Thoracic aorta (tissue), 2 donors: Measurements from ENCODE around the gene NAXE. TPM values are rescaled to one million over a fixed set of nuclear protein-coding genes. Genes with fewer than 3 reads are reported as not detected.

Experiments
- ATAC-seq: fragments of 150-250 bp; one replicate; pipeline ENCODE4 v1.8.0; 2017; ENCODE audit warnings: low read depth; ENCODE audit not compliant: insufficient number of reproducible peaks, low FRiP score
- DNase-seq: peaks from one replicate; pipeline ENCODE4 v3.0.0-alpha.2; 2020; ENCODE audit warnings: low spot score
- H3K27ac ChIP-seq, 2 donors: fragments of 200-600 bp; sonication (generic); 1 replicate in 1 of 2; 2 replicates in 1 of 2; pipeline ENCODE4 v1.5.1; 2016; ENCODE audit warnings: mild to moderate bottlenecking in 2 of 2, moderate library complexity in 2 of 2
- H3K27me3 ChIP-seq: fragments of 200-600 bp; sonication (generic); replicated peaks from 2 replicates; pipeline ENCODE4 v1.6.0; 2016; ENCODE audit warnings: mild to moderate bottlenecking; ENCODE audit not compliant: insufficient read depth
- H3K36me3 ChIP-seq: fragments of 200-600 bp; sonication (generic); one replicate; pipeline ENCODE4 v1.5.1; 2016
- H3K4me1 ChIP-seq, 2 donors: fragments of 200-600 bp; sonication (generic); 1 replicate in 1 of 2; 2 replicates in 1 of 2; pipeline versions ENCODE4 v1.5.1 to v1.6.0; 2016; ENCODE audit warnings: low read depth in 2 of 2, mild to moderate bottlenecking in 1 of 2; ENCODE audit not compliant: control insufficient read depth in 1 of 2
- H3K4me3 ChIP-seq: fragments of 200-600 bp; sonication (generic); 2 replicates; pipeline ENCODE4 v1.5.1; 2016; ENCODE audit warnings: mild to moderate bottlenecking
- H3K9me3 ChIP-seq: fragments of 200-600 bp; sonication (generic); 2 replicates; pipeline ENCODE4 v1.5.1; 2016
- CTCF ChIP-seq: fragments of 200-600 bp; sonication (generic); IDR thresholded peaks from one replicate; pipeline ENCODE4 v1.5.1; 2019; ENCODE audit warnings: antibody characterized with exemption
- total RNA-seq, 2 donors: library from RNA; depleted of rRNA; stranded (reverse); fragments of >200 nt; gene quantifications; one replicate each; pipeline versions ENCODE4 v1.1.0 to v1.2.3, GENCODE V29; 2016

Gene NAXE
- total RNA-seq, 2 donors from 2014 or later, result 38.3 to 66.5 TPM

- no peak for DNase-seq
- Histone ChIP-seq H3K27me3 (no peaks in the 10 kb centered on the region), H3K4me1 (peaks cover 4 to 15% of the 10 kb centered on the region in 2 donors), H3K27ac (no peak overlapping the region), H3K36me3 (no peaks in the 10 kb centered on the region), H3K9me3 (no peaks in the 10 kb centered on the region), H3K4me3 (no peak overlapping the region)
- no peak for ATAC-seq
- no peak for TF ChIP-seq CTCF
Observed at GRCh38 chr1:156589546-156589945, 2.0 kb upstream of the NAXE start.

- peak overlapping the region; percentile 37 to 86 for H3K27ac ChIP-seq
- peaks cover 4 to 15% of the 10 kb centered on the region in 2 donors for H3K4me1 ChIP-seq
- H3K36me3 ChIP-seq, result no peaks in the 10 kb centered on the region
- ATAC-seq (no peak), DNase-seq (no peak)
- no peaks in the 10 kb centered on the region for H3K9me3 ChIP-seq
- H3K27me3 ChIP-seq, result no peaks in the 10 kb centered on the region
- no peak for TF ChIP-seq CTCF
- H3K4me3 ChIP-seq, result peak overlapping the region; percentile 90
Observed at GRCh38 chr1:156590326-156591180, 1.0 kb upstream of the NAXE start.

DNA sequence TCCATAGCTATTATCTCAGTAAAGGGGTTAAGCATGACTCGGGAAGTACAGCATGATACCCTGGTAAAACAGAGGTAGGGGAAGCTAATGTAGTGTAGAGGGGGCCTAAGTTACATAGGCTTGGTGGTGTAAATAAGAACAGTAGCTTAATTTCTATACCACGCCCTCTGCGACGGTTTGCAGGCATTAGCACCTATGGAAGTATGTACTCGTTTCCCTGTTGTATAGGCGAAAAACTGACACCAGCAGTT, 470 bp upstream of the NAXE start:
- Histone ChIP-seq H3K4me1 (peaks cover 4 to 15% of the 10 kb centered on the region in 2 donors), H3K27me3 (no peaks in the 10 kb centered on the region), H3K27ac (peak overlapping the region; percentile 37 to 86), H3K9me3 (no peaks in the 10 kb centered on the region), H3K36me3 (peaks cover 3% of the 10 kb centered on the region), H3K4me3 (peak overlapping the region; percentile 90)
- no peak for DNase-seq
- ATAC-seq, result no peak
- TF ChIP-seq CTCF, result no peak

- no peak for TF ChIP-seq CTCF
- no peak for DNase-seq
- Histone ChIP-seq H3K4me1 (peaks cover 4 to 15% of the 10 kb centered on the region in 2 donors), H3K27ac (peak overlapping the region; percentile 60 to 86), H3K27me3 (no peaks in the 10 kb centered on the region), H3K9me3 (no peaks in the 10 kb centered on the region), H3K4me3 (peak overlapping the region; percentile 90), H3K36me3 (peaks cover 7% of the 10 kb centered on the region)
- no peak for ATAC-seq
Observed at GRCh38 chr1:156592158-156592909, 758 bp downstream of the NAXE start.

DNA sequence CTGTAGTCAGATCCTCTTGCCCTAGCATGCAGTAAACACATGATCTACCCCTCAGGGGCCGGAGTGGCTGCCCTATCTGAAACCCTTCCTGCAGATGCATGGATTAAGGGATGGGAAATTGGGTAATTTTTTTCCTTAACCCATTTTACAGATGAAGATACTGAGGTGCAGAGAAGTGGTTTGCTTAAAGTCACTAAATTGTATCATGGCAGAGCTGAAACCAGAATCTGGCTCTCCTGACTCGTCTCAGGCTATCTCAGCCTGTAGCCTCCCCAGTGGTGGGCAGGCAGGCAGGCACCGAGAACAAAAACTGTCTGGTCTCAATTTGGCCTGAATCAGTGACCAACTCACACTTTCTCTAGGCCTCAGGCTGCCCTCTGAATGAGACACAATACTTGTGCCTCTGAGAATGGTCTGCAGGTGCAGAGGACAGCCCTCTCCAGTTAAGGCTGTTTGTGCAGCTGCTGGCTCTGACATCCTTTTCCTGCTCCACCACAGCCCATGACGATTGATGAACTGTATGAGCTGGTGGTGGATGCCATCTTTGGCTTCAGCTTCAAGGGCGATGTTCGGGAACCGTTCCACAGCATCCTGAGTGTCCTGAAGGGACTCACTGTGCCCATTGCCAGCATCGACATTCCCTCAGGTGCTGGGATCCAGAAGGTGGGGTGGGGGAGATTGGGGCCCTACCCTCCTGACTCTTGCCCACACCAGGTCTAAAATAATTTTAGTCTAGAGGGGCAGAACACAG, 1.5 kb downstream of the NAXE start:
- peak overlapping the region in 1 of 2 donors; percentile 29 for H3K27ac ChIP-seq
- DNase-seq (no peak), ATAC-seq (no peak)
- H3K4me3 ChIP-seq, result no peak overlapping the region
- peaks cover 7% of the 10 kb centered on the region for H3K36me3 ChIP-seq
- H3K4me1 ChIP-seq, result peaks cover 4 to 15% of the 10 kb centered on the region in 2 donors
- no peak for TF ChIP-seq CTCF
- H3K9me3 ChIP-seq, result no peaks in the 10 kb centered on the region
- H3K27me3 ChIP-seq, result no peaks in the 10 kb centered on the region
